ENCODE measurements around the gene STAG1. TPM values are rescaled to one million over a fixed set of nuclear protein-coding genes. Genes with fewer than 3 reads are reported as not detected.
A peak's percentile ranks its signal among the peaks of the same experiment; 100 is the strongest.
"Not testable (repeated sequence)": the region's sequence is repeated elsewhere in the genome, so short reads cannot be mapped to it uniquely, and the experiment has no call there.

The STAG1 gene
- total RNA-seq, 2 donors from 2014 or later: 46.9 to 48.5 TPM

GRCh38 chr3:136753326-136753939, 1.3 kb upstream of the STAG1 start:
- H3K4me1 Mint-ChIP-seq: peaks cover 37% of the 10 kb centered on the region
- H3K36me3 Mint-ChIP-seq (ENCODE audit: low read depth): no peaks in the 10 kb centered on the region
- ATAC-seq (no peak), DNase-seq (no peak)
- H3K9me3 ChIP-seq (ENCODE audit: control insufficient read depth, low read length, poor library complexity, severe bottlenecking): no peaks in the 10 kb centered on the region
- peak overlapping the region; percentile 98 for H3K27ac Mint-ChIP-seq
- H3K27me3 Mint-ChIP-seq: no peaks in the 10 kb centered on the region
- H3K4me3 Mint-ChIP-seq: peak overlapping the region; percentile 93

- H3K9me3 ChIP-seq (ENCODE audit: control insufficient read depth, low read length, poor library complexity, severe bottlenecking): no peaks in the 10 kb centered on the region
- peaks cover 37% of the 10 kb centered on the region for H3K4me1 Mint-ChIP-seq
- H3K27ac Mint-ChIP-seq: peak overlapping the region; percentile 98
- no peaks in the 10 kb centered on the region for H3K27me3 Mint-ChIP-seq
- DNase-seq: peak; percentile 97 to 100 (median 99)
- ATAC-seq: peak; percentile 84
- no peaks in the 10 kb centered on the region for H3K36me3 Mint-ChIP-seq (ENCODE audit: low read depth)
- peak overlapping the region; percentile 93 for H3K4me3 Mint-ChIP-seq
These were observed 496 bp upstream of the STAG1 start for GRCh38 chr3:136752422-136753325.

- H3K36me3 Mint-ChIP-seq (ENCODE audit: low read depth): no peaks in the 10 kb centered on the region
These were observed 634 bp downstream of the STAG1 start for GRCh38 chr3:136751316-136752171.

GRCh38 chr3:136750897-136751315, 1.3 kb downstream of the STAG1 start:
- H3K4me3 Mint-ChIP-seq: peak overlapping the region; percentile 93
- no peak for DNase-seq
- no peak for ATAC-seq
- no peaks in the 10 kb centered on the region for H3K27me3 Mint-ChIP-seq
- H3K27ac Mint-ChIP-seq: peak overlapping the region; percentile 93
- peaks cover 44% of the 10 kb centered on the region for H3K4me1 Mint-ChIP-seq
- no peaks in the 10 kb centered on the region for H3K36me3 Mint-ChIP-seq (ENCODE audit: low read depth)
- no peaks in the 10 kb centered on the region for H3K9me3 ChIP-seq (ENCODE audit: control insufficient read depth, low read length, poor library complexity, severe bottlenecking)

More at GRCh38 chr3:136751316-136752171, 634 bp downstream of the STAG1 start:
- Mint-ChIP-seq H3K4me3 (peak overlapping the region; percentile 93), H3K4me1 (peaks cover 39% of the 10 kb centered on the region), H3K27me3 (no peaks in the 10 kb centered on the region), H3K27ac (peak overlapping the region; percentile 98)
- peak; percentile 21 for ATAC-seq
- DNase-seq: peak; percentile 43 to 66 (median 64)
- no peaks in the 10 kb centered on the region for H3K9me3 ChIP-seq (ENCODE audit: control insufficient read depth, low read length, poor library complexity, severe bottlenecking)

- Mint-ChIP-seq H3K27ac (peak overlapping the region; percentile 93), H3K4me1 (peaks cover 45% of the 10 kb centered on the region), H3K36me3 (ENCODE audit: low read depth) (no peaks in the 10 kb centered on the region), H3K27me3 (no peaks in the 10 kb centered on the region), H3K4me3 (peak overlapping the region; percentile 93)
- no peak for DNase-seq
- no peak for ATAC-seq
- H3K9me3 ChIP-seq (ENCODE audit: control insufficient read depth, low read length, poor library complexity, severe bottlenecking): no peaks in the 10 kb centered on the region
These were observed 1.8 kb downstream of the STAG1 start for GRCh38 chr3:136750209-136750896.

GRCh38 chr3:136749602-136750001, 2.6 kb downstream of the STAG1 start:
- H3K27me3 Mint-ChIP-seq; ATAC-seq; DNase-seq; H3K36me3 Mint-ChIP-seq (ENCODE audit: low read depth); H3K9me3 ChIP-seq (ENCODE audit: control insufficient read depth, low read length, poor library complexity, severe bottlenecking): not testable (repeated sequence)
- Mint-ChIP-seq H3K4me3 (peak overlapping the region; percentile 64), H3K4me1 (peaks cover 41% of the 10 kb centered on the region), H3K27ac (peak overlapping the region; percentile 93)

GRCh38 chr3:136749091-136749490, 3.1 kb downstream of the STAG1 start:
- Mint-ChIP-seq H3K27ac (no peak overlapping the region), H3K4me3 (peak overlapping the region; percentile 64), H3K4me1 (peaks cover 37% of the 10 kb centered on the region), H3K36me3 (ENCODE audit: low read depth) (no peaks in the 10 kb centered on the region), H3K27me3 (no peaks in the 10 kb centered on the region)
- ATAC-seq (no peak), DNase-seq (no peak)
- no peaks in the 10 kb centered on the region for H3K9me3 ChIP-seq (ENCODE audit: control insufficient read depth, low read length, poor library complexity, severe bottlenecking)

GRCh38 chr3:136745916-136746315, 6.3 kb downstream of the STAG1 start:
- no peak for ATAC-seq
- H3K4me3 Mint-ChIP-seq: no peak overlapping the region
- no peaks in the 10 kb centered on the region for H3K36me3 Mint-ChIP-seq (ENCODE audit: low read depth)
- no peaks in the 10 kb centered on the region for H3K9me3 ChIP-seq (ENCODE audit: control insufficient read depth, low read length, poor library complexity, severe bottlenecking)
- H3K27ac Mint-ChIP-seq: peak overlapping the region; percentile 56
- H3K4me1 Mint-ChIP-seq: peaks cover 31% of the 10 kb centered on the region
- H3K27me3 Mint-ChIP-seq: no peaks in the 10 kb centered on the region
- no peak for DNase-seq

- H3K9me3 ChIP-seq (ENCODE audit: control insufficient read depth, low read length, poor library complexity, severe bottlenecking): no peaks in the 10 kb centered on the region
- DNase-seq (no peak), ATAC-seq (no peak)
- Mint-ChIP-seq H3K27me3 (no peaks in the 10 kb centered on the region), H3K27ac (no peak overlapping the region), H3K4me3 (no peak overlapping the region), H3K4me1 (peaks cover 21% of the 10 kb centered on the region), H3K36me3 (ENCODE audit: low read depth) (peaks cover 5% of the 10 kb centered on the region)
These were observed 11.1 kb downstream of the STAG1 start for GRCh38 chr3:136741063-136741462.

GRCh38 chr3:136740351-136740958, 11.7 kb downstream of the STAG1 start:
- Mint-ChIP-seq H3K4me3 (peak overlapping the region; percentile 34), H3K36me3 (ENCODE audit: low read depth) (peaks cover 5% of the 10 kb centered on the region), H3K27me3 (no peaks in the 10 kb centered on the region), H3K4me1 (peaks cover 19% of the 10 kb centered on the region), H3K27ac (no peak overlapping the region)
- ATAC-seq (no peak), DNase-seq (no peak)
- no peaks in the 10 kb centered on the region for H3K9me3 ChIP-seq (ENCODE audit: control insufficient read depth, low read length, poor library complexity, severe bottlenecking)

- not testable (repeated sequence) for H3K36me3 Mint-ChIP-seq (ENCODE audit: low read depth); H3K27me3 Mint-ChIP-seq; H3K4me3 Mint-ChIP-seq; H3K9me3 ChIP-seq (ENCODE audit: control insufficient read depth, low read length, poor library complexity, severe bottlenecking); ATAC-seq; DNase-seq
- Mint-ChIP-seq H3K4me1 (peaks cover 31% of the 10 kb centered on the region), H3K27ac (peak overlapping the region; percentile 79)
These were observed 15.2 kb downstream of the STAG1 start for GRCh38 chr3:136736950-136737349.

- no peak for ATAC-seq
- Mint-ChIP-seq H3K27ac (no peak overlapping the region), H3K36me3 (ENCODE audit: low read depth) (peaks cover 5% of the 10 kb centered on the region), H3K27me3 (no peaks in the 10 kb centered on the region), H3K4me3 (no peak overlapping the region), H3K4me1 (peaks cover 34% of the 10 kb centered on the region)
- DNase-seq: no peak
- no peaks in the 10 kb centered on the region for H3K9me3 ChIP-seq (ENCODE audit: control insufficient read depth, low read length, poor library complexity, severe bottlenecking)
These were observed 17.1 kb downstream of the STAG1 start for GRCh38 chr3:136735103-136735502.
